VCaP (cell line): Measurements from ENCODE around the gene ALPG.

Experiments
- H3K27ac ChIP-seq: fragments of 450-650 bp; 2 replicates; pipeline ENCODE4 v1.5.1; 2017
- TF ChIP-seq, protein P1 (sequence below): fragments of 450-650 bp; conservative IDR thresholded peaks from 2 replicates; pipeline ENCODE4 v1.5.1; 2017; ENCODE audit warnings: mild to moderate bottlenecking, moderate library complexity

The ALPG gene

DNA sequence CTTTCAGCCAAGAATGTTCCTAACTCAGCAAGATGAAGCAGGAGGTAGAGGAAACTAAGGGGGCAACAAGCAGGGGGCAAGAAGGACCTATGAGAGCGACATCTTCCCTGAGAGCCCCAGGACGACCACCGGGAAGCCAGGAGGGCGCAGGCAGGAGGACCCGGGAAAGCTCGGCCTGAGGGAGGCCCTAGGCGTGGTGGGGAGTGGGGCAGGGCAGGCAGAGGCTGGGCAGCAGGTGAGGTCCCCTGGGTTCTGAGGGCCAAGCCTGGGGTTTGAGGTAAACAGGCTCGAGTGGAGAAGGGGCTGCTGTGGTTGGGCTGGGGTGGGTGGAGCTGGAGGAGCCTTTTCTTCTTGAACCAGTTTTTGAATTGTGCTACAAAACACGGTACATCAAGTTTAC lies 48.0 kb downstream of the ALPG start:
- no peak overlapping the region for H3K27ac ChIP-seq
- TF ChIP-seq, protein P1, sequence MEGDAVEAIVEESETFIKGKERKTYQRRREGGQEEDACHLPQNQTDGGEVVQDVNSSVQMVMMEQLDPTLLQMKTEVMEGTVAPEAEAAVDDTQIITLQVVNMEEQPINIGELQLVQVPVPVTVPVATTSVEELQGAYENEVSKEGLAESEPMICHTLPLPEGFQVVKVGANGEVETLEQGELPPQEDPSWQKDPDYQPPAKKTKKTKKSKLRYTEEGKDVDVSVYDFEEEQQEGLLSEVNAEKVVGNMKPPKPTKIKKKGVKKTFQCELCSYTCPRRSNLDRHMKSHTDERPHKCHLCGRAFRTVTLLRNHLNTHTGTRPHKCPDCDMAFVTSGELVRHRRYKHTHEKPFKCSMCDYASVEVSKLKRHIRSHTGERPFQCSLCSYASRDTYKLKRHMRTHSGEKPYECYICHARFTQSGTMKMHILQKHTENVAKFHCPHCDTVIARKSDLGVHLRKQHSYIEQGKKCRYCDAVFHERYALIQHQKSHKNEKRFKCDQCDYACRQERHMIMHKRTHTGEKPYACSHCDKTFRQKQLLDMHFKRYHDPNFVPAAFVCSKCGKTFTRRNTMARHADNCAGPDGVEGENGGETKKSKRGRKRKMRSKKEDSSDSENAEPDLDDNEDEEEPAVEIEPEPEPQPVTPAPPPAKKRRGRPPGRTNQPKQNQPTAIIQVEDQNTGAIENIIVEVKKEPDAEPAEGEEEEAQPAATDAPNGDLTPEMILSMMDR = no peak

DNA sequence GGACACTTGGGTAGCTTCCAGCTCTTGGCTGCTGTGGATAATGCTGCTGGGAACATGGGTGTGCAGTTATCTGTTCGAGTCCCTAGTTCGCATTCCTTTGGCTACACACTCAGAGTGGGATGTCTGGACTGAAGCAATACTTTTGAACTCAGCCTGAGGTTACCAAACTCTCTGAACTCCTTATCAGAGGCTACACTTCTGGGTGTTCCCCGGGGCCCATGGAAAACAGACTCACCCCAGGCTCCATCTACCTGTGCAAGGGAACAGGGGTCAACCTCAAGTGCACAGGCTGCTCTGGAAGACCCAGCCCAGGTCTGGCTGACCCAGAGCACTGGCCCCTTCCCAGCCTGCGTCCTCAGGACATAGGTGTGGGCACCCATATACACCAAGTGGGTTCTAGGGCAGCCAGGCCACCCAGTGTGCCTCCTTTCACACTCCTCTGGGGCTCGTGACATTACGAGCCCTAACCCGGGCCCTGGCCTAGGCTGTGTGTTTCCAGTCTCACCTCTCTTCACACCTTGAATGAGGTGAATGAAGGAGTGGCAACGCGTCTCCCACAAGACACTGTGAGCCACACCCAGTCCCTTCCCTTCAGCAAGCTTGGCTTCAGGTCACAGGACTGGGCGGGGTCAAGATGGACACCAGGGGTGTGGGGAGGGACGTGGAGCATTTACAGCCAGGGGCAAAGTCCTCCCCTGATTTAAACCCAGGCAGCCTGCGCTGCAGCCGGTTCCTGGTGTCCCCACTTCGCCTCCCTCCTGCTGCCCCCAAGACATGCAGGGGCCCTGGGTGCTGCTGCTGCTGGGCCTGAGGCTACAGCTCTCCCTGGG lies 49.0 kb downstream of the ALPG start, which contains the start of gene ALPI:
TSS of gene ALPI (plus strand) at position 728 of the 830 bp plus-strand sequence. CDS start at position 775, 47 bp downstream.
- H3K27ac ChIP-seq = no peak within 1 kb of the TSS
- TF ChIP-seq, protein P1 = no peak

DNA sequence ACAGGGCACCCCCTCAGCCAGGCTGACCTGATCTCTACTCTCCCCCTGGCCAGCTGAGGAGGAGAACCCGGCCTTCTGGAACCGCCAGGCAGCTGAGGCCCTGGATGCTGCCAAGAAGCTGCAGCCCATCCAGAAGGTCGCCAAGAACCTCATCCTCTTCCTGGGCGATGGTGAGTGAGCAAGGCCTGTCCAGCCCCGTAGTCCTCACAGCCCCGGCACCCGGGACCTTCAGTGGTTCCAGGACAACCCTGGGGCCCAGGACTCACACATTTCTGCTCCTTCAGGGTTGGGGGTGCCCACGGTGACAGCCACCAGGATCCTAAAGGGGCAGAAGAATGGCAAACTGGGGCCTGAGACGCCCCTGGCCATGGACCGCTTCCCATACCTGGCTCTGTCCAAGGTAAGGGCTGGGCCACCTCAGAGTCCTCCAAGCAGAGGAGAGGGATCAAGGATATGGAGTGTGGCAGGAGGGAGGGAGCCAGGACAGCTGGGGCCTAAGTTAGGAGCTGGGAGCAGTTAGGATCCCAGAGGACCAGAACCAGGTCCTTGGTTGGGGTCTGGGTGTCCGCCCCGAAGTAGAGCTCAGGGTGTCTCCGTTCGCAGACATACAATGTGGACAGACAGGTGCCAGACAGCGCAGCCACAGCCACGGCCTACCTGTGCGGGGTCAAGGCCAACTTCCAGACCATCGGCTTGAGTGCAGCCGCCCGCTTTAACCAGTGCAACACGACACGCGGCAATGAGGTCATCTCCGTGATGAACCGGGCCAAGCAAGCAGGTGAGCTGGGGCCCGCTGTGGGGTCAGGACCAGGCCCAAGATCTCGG lies 49.9 kb downstream of the ALPG start:
- no peak overlapping the region for H3K27ac ChIP-seq
- TF ChIP-seq, protein P1 = no peak

DNA sequence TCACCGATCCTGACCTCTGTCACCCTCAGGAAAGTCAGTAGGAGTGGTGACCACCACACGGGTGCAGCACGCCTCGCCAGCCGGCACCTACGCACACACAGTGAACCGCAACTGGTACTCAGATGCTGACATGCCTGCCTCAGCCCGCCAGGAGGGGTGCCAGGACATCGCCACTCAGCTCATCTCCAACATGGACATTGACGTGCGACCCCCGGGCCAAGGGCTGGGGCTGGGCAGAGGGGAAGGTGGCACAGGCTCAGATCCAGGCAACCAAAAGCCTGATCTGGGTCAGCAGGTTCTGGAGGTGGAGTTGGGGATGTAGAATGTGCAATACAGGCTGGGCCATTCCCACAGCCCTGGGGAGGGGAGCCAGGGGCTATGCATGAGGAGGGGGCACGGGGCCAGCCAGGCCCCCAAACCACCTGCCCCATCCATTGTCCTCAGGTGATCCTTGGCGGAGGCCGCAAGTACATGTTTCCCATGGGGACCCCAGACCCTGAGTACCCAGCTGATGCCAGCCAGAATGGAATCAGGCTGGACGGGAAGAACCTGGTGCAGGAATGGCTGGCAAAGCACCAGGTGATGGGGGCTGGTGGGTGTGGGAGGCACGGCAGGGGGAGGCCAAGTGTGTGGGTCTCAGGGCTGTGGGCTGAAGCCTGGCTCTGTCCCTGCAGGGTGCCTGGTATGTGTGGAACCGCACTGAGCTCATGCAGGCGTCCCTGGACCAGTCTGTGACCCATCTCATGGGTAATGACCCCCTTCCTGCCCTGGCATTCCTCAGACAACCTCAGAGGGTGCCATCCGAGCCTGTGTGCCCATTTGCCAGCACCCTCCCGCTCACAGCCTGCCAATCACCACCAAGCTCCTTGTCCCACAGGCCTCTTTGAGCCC lies 50.7 kb downstream of the ALPG start:
- TF ChIP-seq, protein P1 = no peak
- no peak overlapping the region for H3K27ac ChIP-seq

DNA sequence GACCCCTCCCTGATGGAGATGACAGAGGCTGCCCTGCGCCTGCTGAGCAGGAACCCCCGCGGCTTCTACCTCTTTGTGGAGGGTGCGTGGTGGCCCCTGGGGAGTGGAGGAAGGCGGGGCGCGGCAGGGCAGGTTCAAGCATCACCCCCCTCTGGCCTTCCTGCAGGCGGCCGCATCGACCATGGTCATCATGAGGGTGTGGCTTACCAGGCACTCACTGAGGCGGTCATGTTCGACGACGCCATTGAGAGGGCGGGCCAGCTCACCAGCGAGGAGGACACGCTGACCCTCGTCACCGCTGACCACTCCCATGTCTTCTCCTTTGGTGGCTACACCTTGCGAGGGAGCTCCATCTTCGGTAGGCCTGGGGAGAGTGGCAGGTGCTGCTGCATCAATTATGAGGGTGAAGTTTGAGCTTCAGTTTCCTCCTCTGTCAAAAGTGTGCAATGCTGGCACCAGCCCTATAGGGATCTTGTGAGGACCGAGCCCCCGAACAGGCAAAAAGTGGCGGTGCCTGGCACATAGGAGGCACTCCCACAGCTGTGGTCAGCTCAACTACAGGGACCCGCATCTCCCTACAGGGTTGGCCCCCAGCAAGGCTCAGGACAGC lies 51.5 kb downstream of the ALPG start:
- TF ChIP-seq, protein P1 = no peak
- no peak overlapping the region for H3K27ac ChIP-seq

DNA sequence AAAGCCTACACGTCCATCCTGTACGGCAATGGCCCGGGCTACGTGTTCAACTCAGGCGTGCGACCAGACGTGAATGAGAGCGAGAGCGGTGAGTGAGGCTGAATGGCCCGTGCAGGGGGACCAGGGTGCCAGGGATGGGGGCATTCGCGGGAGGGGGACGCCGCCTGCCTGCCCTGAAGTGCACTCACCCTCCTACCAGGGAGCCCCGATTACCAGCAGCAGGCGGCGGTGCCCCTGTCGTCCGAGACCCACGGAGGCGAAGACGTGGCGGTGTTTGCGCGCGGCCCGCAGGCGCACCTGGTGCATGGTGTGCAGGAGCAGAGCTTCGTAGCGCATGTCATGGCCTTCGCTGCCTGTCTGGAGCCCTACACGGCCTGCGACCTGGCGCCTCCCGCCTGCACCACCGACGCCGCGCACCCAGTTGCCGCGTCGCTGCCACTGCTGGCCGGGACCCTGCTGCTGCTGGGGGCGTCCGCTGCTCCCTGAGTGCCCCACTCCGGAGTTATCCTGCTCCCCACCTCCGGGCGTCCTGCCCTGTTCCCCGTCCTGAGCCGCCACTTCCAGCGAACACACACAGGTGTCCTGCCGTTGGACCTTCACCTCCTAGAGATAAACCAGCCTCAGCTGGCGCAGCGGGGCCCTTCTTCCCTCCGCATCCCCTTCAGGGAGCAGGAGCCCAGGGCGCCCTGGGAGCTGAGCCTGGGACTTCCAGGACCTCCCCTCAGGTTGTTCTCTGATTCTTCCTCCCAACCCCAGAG lies 52.2 kb downstream of the ALPG start:
- H3K27ac ChIP-seq = no peak overlapping the region
- TF ChIP-seq, protein P1 = no peak
